Measurements from ENCODE around the gene NCDN.

GRCh38 chr1:35557118-35557610 lies 435 bp upstream of the NCDN start, which contains the start of gene KIAA0319L:
- 0 out of 2 replicates have a peak, but pooled peaks have one; percentile 33 for TF ChIP-seq TAF1 (IDR thresholded peaks at IDR 0.05; ENCODE audit: low read depth, low read length)
- TF ChIP-seq POLR2A (IDR thresholded peaks at IDR 0.05; ENCODE audit: low read depth, low read length): no peak; the same call in none of the 2 replicates
